Spinal cord (tissue), 10 donors: ENCODE results near the gene WDR12. TPM values are rescaled to one million over a fixed set of nuclear protein-coding genes. Genes with fewer than 3 reads are reported as not detected.
A peak's percentile ranks its signal among the peaks of the same experiment; 100 is the strongest.
"Not testable (repeated sequence)": the region's sequence is repeated elsewhere in the genome, so short reads cannot be mapped to it uniquely, and the experiment has no call there.

Experiments
- DNase-seq, 6 donors: peaks; one replicate each; pipeline versions ENCODE4 v3.0.0 to v3.0.0-alpha.2; 2013 to 2015; ENCODE audit warnings: low spot score in 6 of 6, low read depth in 4 of 6
- H3K27ac ChIP-seq: one replicate; pipeline ENCODE4 v1.5.1; 2013; ENCODE audit warnings: low read depth, low read length, control low read depth
- H3K27me3 ChIP-seq: one replicate; pipeline ENCODE4 v1.6.1; 2013; ENCODE audit warnings: low read length; ENCODE audit not compliant: control insufficient read depth, insufficient read depth
- H3K36me3 ChIP-seq: one replicate; pipeline ENCODE4 v1.6.1; 2013; ENCODE audit warnings: low read length; ENCODE audit not compliant: control insufficient read depth, insufficient read depth
- H3K4me1 ChIP-seq: one replicate; pipeline ENCODE4 v1.6.1; 2013; ENCODE audit warnings: low read length; ENCODE audit not compliant: control insufficient read depth, insufficient read depth
- H3K4me3 ChIP-seq: one replicate; pipeline ENCODE4 v1.5.1; 2013; ENCODE audit warnings: low read depth, low read length, control low read depth
- H3K9me3 ChIP-seq: one replicate; pipeline ENCODE4 v1.6.1; 2013; ENCODE audit warnings: low read length; ENCODE audit not compliant: control insufficient read depth, insufficient read depth
- WGBS: methylation state at CpG from one replicate; pipeline ENCODE4 v1.1.5; 2013; ENCODE audit warnings: missing lambda C conversion rate; ENCODE audit not compliant: insufficient coverage; 5-methylcytosine and 5-hydroxymethylcytosine counted together
- long read RNA-seq, 4 donors: transcript quantifications; one replicate each; lab custom pipeline, GENCODE V29; 2026
- polyA plus RNA-seq, 2 donors: library from polyadenylated mRNA; unstranded; fragments of 120-200 nt; gene quantifications; one replicate each; pipeline ENCODE4 v1.2.1, GENCODE V29; 2013; ENCODE audit not compliant: insufficient read length in 2 of 2
- total RNA-seq, 2 donors: library from RNA; depleted of rRNA in 1 of 2; stranded (reverse); fragments of 120-200 nt in 1 of 2; fragments of >200 nt in 1 of 2; gene quantifications; one replicate each; pipeline versions ENCODE4 v1.2.3 to v1.2.4, GENCODE V29; 2013 to 2014
- donor health status: healthy.

The WDR12 gene
- total RNA-seq (10 to 100 TPM; 30.1 to 35.4 TPM), polyA plus RNA-seq (10 to 100 TPM; 59.8 to 66.7 TPM)
- long read RNA-seq, donor 1, full-length matches to known transcripts, result 12 of 12 reads
- long read RNA-seq, donor 1, partial matches to known transcripts, result 0 of 12 reads
- long read RNA-seq, donor 1, other reads (novel, unspliced or antisense), result 0 of 12 reads
- long read RNA-seq, donor 2, full-length matches to known transcripts, result 3 of 3 reads
- long read RNA-seq, donor 2, partial matches to known transcripts, result 0 of 3 reads
- long read RNA-seq, donor 2, other reads (novel, unspliced or antisense), result 0 of 3 reads
- long read RNA-seq, donor 3, full-length matches to known transcripts, result 3 of 13 reads
- long read RNA-seq, donor 3, partial matches to known transcripts, result 10 of 13 reads
- long read RNA-seq, donor 3, other reads (novel, unspliced or antisense), result 0 of 13 reads
- long read RNA-seq, donor 4, full-length matches to known transcripts, result 3 of 3 reads
- long read RNA-seq, donor 4, partial matches to known transcripts, result 0 of 3 reads
- long read RNA-seq, donor 4, other reads (novel, unspliced or antisense), result 0 of 3 reads

DNA sequence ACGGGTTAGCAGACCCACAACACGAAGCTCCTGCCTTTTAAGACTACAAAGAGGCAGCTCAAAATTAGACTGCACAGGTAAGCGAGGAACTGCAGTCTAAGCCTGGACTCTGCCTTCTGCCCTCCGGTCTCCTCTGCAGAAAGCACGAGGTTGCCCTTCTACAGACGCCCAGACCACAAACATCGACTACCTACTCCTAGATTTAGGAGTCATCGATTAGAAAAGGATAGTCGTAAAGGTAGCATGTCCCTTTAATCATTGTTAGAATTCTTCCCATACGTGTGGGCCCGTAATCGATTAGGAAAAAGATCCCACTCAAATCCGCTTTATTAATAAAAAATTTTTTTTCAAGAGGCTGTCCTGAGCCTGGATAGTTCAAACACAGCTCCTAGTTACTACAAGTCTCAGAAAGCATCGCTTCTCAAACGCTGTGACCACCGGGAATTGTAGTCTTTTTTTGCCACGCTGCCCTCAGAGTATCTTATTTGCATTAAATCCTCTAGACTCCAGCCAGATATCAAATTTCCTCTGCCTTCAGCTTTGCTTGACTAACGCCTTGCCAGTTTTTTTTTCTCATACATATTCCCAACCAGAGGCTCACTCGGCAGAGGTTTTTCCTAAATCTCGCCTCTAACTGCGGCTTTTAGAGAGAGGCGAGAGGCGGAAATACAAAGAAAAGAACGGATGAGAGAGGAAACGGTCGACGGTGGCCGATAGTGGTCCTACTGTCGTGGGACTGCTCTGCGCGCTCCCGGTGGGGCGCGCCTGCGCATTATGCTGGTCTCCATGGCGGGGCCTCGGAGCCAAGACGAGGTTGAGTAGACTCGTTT is at the start of gene WDR12, which contains the start of gene CARF:
Gene WDR12 (minus strand): TSS at position 162 of the 830 bp plus-strand sequence. CDS start 197 bp downstream, outside the sequence.
Gene CARF (plus strand): TSS at position 764 of the 830 bp plus-strand sequence. CDS start 29,628 bp downstream, outside the sequence.
- Histone ChIP-seq H3K36me3 (no peaks in the 10 kb centered on the region), H3K4me3 (peak within 1 kb of the TSS; percentile 98), H3K27ac (peak within 1 kb of the TSS; percentile 97), H3K4me1 (peaks cover 4% of the 10 kb centered on the region), H3K9me3 (no peaks in the 10 kb centered on the region), H3K27me3 (no peaks in the 10 kb centered on the region)
- peak; percentile 93 to 99 (median 98) for DNase-seq
- whole genome bisulfite sequencing, result 0% methylated on average over 23 of the region's 39 CpGs

DNA sequence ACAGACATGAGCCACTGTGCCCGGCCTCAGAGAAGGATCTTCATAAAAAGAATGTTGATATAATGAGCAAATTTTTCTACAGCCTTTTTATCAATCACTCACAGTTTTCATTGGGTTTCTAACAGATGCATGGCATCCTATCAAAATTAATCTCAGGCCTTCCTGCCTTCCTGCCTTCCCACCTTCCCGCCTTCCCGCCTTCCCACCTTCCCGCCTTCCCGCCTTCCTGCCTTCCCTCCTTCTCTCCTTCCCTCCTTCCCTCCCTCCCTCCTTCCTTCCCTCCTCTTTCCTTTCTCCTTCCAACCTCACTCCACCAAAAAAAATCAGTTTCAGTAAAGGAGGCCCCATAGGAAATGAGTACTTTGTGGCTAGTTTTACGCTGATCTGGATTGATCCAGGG is 49.1 kb upstream of the WDR12 start:
- DNase-seq, result no peak

DNA sequence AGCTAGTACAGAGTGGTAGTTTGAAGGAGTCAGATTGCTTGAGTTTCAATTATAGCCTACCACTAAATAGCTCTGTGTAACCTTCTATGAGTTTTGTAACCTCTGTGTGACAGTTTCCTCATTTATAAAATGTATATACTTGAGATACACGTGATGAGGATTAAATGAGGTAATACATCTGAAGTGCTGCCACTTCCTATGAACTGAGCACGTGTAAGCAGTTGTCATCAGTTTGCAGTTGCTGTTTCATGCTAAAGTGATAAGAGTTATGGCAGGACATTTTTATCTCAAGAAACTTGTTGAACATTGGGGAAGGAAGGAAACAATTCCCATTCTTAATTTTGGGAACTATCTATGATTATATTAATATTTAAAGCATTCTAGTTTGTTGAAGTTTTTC is 39.1 kb upstream of the WDR12 start:
- Histone ChIP-seq H3K27me3 (no peaks in the 10 kb centered on the region), H3K4me1 (no peaks in the 10 kb centered on the region), H3K27ac (no peak overlapping the region), H3K4me3 (no peak overlapping the region), H3K9me3 (peaks cover 7% of the 10 kb centered on the region), H3K36me3 (peaks cover 3% of the 10 kb centered on the region)
- no peak for DNase-seq
- no CpG with 5 or more reads among the region's 2 CpGs for WGBS

More for the DNA sequence above, 49.1 kb upstream of the WDR12 start:
- Histone ChIP-seq H3K36me3 (peaks cover 15% of the 10 kb centered on the region), H3K4me1 (no peaks in the 10 kb centered on the region), H3K9me3 (no peaks in the 10 kb centered on the region), H3K27ac (no peak overlapping the region), H3K27me3 (no peaks in the 10 kb centered on the region), H3K4me3 (no peak overlapping the region)
- 93% methylated on average over 3 of the region's 6 CpGs for WGBS

DNA sequence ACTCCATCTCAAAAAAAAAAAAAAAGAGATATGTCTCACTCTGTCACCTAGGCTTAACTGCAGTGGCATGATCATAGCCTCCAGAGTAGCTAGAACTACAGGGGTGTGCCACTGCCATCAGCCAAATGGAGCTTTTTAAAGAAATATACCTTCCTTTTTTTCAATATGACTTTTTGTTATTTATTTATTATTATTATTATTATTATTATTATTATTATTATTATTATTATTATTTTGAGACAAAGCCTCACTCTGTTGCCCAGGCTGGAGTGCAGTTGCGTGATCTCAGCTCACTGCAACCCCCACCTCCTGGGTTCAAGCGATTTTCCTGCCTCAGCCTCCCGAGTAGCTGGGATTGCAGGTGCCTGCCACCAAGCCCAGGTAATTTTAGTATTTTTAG is 37.9 kb upstream of the WDR12 start:
- H3K4me1 ChIP-seq, H3K36me3 ChIP-seq, H3K27ac ChIP-seq, DNase-seq, H3K27me3 ChIP-seq, H3K4me3 ChIP-seq, H3K9me3 ChIP-seq: not testable (repeated sequence)
- WGBS, result no CpG with 5 or more reads among the region's 3 CpGs

DNA sequence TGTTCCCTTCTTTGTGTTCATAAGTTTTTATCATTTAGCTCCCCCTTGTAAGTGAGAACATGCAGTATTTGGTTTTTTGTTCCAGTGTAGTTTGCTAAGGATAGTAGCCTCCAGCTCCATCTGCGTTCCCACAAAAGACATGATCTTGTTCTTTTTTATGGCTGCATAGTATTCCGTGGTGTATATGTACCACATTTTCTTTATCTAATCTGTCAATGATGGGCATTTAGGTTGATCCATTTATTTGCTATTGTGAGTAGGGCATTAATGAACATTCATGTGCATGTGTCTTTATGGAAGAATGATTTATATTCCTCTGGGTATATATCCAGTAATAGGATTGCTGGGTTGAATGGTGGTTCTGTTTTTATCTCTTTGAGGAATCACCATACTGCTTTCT is 34.0 kb upstream of the WDR12 start:
- H3K27ac ChIP-seq, result no peak overlapping the region
- no CpG with 5 or more reads among the region's 2 CpGs for WGBS
- H3K9me3 ChIP-seq, result peaks cover 7% of the 10 kb centered on the region
- no peak overlapping the region for H3K4me3 ChIP-seq
- peaks cover 5% of the 10 kb centered on the region for H3K36me3 ChIP-seq
- no peak for DNase-seq
- no peaks in the 10 kb centered on the region for H3K4me1 ChIP-seq
- H3K27me3 ChIP-seq, result no peaks in the 10 kb centered on the region

DNA sequence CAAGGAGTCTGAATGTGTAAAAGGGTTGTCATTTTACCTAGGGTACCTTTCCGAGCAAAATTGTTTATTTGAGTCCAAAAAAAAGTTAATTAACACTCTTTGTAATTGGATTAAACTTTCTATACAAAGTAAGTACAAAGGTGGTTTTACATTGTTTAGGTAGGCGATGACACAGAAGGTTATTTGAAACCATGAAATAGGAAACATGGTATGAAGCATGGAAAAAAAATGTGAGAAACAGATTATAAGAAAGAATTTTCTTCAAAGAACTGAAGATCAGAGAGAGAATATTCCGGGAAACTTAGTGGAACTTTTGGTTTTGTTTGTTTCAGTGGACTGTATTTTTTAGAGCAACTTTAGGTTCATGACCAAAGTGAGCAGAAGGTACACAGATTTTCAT is 33.3 kb upstream of the WDR12 start:
- Histone ChIP-seq H3K4me3 (no peak overlapping the region), H3K36me3 (peaks cover 7% of the 10 kb centered on the region), H3K27ac (no peak overlapping the region), H3K4me1 (no peaks in the 10 kb centered on the region), H3K9me3 (peaks cover 7% of the 10 kb centered on the region), H3K27me3 (no peaks in the 10 kb centered on the region)
- no CpG with 5 or more reads among the region's 3 CpGs for WGBS
- DNase-seq, result no peak

DNA sequence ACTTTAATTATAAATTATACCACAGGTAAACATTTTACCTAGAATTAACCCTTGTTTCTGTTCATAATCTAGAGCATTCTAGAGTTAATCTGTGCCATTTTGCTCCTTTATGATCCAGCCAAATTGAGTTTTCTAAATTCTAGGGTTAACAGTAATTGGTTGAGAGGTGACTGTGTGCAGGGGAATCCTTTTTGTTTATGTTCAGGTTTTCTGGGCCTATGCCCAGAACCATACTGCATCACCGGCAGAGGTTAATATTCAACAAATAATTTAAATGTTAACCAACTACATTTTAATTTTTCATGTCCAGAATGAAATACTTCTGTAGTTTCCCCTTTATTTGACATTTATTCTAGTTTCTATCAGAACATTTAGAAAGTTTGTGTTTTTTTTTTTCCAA is 32.9 kb upstream of the WDR12 start:
- H3K9me3 ChIP-seq, result peaks cover 7% of the 10 kb centered on the region
- DNase-seq, result no peak
- no peaks in the 10 kb centered on the region for H3K27me3 ChIP-seq
- H3K4me1 ChIP-seq, result no peaks in the 10 kb centered on the region
- peaks cover 9% of the 10 kb centered on the region for H3K36me3 ChIP-seq
- H3K27ac ChIP-seq, result no peak overlapping the region
- no CpG with 5 or more reads among the region's 1 CpG for WGBS
- no peak overlapping the region for H3K4me3 ChIP-seq

DNA sequence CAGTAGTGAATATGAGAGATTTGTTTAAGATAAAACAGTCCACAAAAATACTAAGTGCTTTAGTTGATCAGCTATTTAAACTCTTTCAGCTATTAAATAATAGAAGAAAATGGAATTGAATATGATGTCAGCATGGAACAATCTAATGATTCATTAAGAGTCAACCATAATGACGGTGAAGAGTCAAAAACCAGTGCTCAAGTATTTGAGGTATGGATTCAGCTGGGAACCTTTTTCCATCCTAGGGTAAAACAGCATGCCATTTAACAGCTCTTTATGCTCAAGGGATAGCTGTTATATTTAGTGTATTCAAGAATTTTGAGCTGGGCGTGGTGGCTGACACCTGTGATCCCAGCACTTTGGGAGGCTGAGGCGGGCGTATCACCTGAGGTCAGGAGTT is 30.3 kb upstream of the WDR12 start:
- Histone ChIP-seq H3K27me3 (no peaks in the 10 kb centered on the region), H3K9me3 (peaks cover 2% of the 10 kb centered on the region), H3K27ac (no peak overlapping the region), H3K4me1 (no peaks in the 10 kb centered on the region), H3K36me3 (peaks cover 9% of the 10 kb centered on the region), H3K4me3 (no peak overlapping the region)
- no peak for DNase-seq
- no CpG with 5 or more reads among the region's 4 CpGs for WGBS

DNA sequence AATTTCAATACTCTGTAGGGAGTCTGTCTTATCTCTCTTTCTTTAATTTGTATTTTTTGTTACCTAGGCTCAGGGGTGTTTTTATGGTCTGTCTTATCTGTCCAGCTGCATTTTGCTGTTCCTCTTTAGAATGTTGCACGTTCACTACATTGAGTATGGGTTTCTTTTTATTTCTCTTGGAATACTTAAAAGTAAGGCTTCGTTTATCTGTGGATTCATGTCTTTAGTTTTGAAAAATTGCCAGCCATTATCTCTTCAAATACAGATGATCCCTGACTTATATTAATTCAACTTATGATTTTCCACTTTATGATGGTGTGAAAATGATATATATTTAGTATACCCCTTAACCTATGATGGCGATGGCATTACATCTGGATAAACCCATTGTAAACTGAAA is 27.5 kb upstream of the WDR12 start:
- no CpG with 5 or more reads among the region's 3 CpGs for WGBS
- Histone ChIP-seq H3K4me3 (no peak overlapping the region), H3K9me3 (no peaks in the 10 kb centered on the region)

More for the DNA sequence above, 27.5 kb upstream of the WDR12 start:
- DNase-seq, result no peak
- Histone ChIP-seq H3K27me3 (no peaks in the 10 kb centered on the region), H3K4me1 (no peaks in the 10 kb centered on the region), H3K36me3 (peaks cover 21% of the 10 kb centered on the region), H3K27ac (no peak overlapping the region)
